ENCODE results near the gene TMPRSS6. TPM values are rescaled to one million over a fixed set of nuclear protein-coding genes. Genes with fewer than 3 reads are reported as not detected.

TMPRSS6 gene
- total and polyA plus RNA-seq, 2 of the 13 experiments (the other 11 are each of a cell fraction or from before 2014, with no cell fraction given): 4.2 to 4.8 TPM

DNA sequence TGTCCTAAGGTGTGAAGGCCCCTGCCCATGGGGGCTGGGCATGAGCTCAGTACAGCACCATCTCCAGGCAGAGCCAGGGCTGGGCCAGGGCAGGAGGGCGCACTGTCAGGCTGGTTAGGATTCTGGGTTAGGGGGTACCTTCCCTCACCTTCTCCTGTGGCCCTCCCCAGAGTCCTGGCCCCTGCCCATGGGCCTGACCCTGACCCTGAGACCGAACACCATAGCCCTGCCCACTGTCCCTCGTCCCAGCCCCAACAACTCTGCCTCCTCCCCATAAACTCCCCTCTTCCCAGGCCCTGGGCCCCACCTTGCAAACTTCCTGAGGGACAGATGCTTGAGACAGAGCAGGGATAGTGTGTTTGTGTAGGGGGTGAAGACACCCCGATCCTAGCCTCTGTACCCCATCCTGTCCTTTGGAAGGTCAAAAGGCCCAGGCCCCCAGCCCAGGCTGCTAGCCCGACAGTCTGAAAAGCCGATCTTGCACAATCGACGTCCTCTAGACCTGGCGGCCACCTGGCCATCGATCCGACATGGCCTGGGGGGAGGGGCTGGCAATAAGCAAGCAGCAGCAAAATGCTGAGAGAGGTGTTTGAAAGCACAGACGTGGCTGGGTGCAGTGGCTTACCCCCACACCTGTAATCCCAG, 2.7 kb upstream of the TMPRSS6 start (continued):
- TF ChIP-seq ZNF816 (CRISPR knock-in tag; IDR thresholded peaks at IDR 0.05; ENCODE audit: borderline replicate concordance) (no peak), ZNF460 (CRISPR knock-in tag; IDR thresholded peaks at IDR 0.05; ENCODE audit: borderline replicate concordance) (no peak), PITX1 (CRISPR knock-in tag; IDR thresholded peaks at IDR 0.05) (peak; percentile 83; the same call in 1 of the 2 replicates), KDM2A (CRISPR knock-in tag; IDR thresholded peaks at IDR 0.05; ENCODE audit: borderline replicate concordance, low read depth) (0 out of 2 replicates have a peak, but pooled peaks have one; percentile 44), NKX3-1 (CRISPR knock-in tag; IDR thresholded peaks at IDR 0.05) (no peak), ZFAT (CRISPR knock-in tag; conservative IDR thresholded peaks at IDR 0.05) (no peak), DNMT1 (CRISPR knock-in tag; IDR thresholded peaks at IDR 0.05) (no peak), SMAD3 (CRISPR knock-in tag; IDR thresholded peaks at IDR 0.05) (no peak), ZFP36 (IDR thresholded peaks at IDR 0.05; ENCODE audit: borderline replicate concordance, low read depth, low read length, partially characterized antibody) (no peak), ZNF180 (CRISPR knock-in tag; IDR thresholded peaks at IDR 0.05; ENCODE audit: borderline replicate concordance, low read depth) (no peak), ERF (CRISPR knock-in tag; IDR thresholded peaks at IDR 0.05) (no peak), EED (CRISPR knock-in tag; IDR thresholded peaks at IDR 0.05) (no peak), ZSCAN25 (CRISPR knock-in tag; IDR thresholded peaks at IDR 0.05) (0 out of 2 replicates have a peak, but pooled peaks have one; percentile 28), DR1 (CRISPR knock-in tag; IDR thresholded peaks at IDR 0.05) (no peak), TAF15 (IDR thresholded peaks at IDR 0.05; ENCODE audit: low read depth, low read length, poor library complexity, severe bottlenecking) (no peak), ZNF451 (CRISPR knock-in tag; IDR thresholded peaks at IDR 0.05) (no peak), RBFOX2 (IDR thresholded peaks at IDR 0.05; ENCODE audit: low read depth, low read length) (no peak), SETDB1 (CRISPR knock-in tag; IDR thresholded peaks at IDR 0.05; ENCODE audit: borderline replicate concordance) (no peak), ZNF225 (CRISPR knock-in tag; IDR thresholded peaks at IDR 0.05) (no peak)
- TF ChIP-seq, protein P1, sequence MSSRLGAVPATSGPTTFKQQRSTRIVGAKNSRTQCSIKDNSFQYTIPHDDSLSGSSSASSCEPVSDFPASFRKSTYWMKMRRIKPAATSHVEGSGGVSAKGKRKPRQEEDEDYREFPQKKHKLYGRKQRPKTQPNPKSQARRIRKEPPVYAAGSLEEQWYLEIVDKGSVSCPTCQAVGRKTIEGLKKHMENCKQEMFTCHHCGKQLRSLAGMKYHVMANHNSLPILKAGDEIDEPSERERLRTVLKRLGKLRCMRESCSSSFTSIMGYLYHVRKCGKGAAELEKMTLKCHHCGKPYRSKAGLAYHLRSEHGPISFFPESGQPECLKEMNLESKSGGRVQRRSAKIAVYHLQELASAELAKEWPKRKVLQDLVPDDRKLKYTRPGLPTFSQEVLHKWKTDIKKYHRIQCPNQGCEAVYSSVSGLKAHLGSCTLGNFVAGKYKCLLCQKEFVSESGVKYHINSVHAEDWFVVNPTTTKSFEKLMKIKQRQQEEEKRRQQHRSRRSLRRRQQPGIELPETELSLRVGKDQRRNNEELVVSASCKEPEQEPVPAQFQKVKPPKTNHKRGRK (CRISPR knock-in tag; IDR thresholded peaks at IDR 0.05): no peak
- TF ChIP-seq, protein P2, sequence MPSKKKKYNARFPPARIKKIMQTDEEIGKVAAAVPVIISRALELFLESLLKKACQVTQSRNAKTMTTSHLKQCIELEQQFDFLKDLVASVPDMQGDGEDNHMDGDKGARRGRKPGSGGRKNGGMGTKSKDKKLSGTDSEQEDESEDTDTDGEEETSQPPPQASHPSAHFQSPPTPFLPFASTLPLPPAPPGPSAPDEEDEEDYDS (CRISPR knock-in tag; IDR thresholded peaks at IDR 0.05): no peak
- TF ChIP-seq, protein P3, sequence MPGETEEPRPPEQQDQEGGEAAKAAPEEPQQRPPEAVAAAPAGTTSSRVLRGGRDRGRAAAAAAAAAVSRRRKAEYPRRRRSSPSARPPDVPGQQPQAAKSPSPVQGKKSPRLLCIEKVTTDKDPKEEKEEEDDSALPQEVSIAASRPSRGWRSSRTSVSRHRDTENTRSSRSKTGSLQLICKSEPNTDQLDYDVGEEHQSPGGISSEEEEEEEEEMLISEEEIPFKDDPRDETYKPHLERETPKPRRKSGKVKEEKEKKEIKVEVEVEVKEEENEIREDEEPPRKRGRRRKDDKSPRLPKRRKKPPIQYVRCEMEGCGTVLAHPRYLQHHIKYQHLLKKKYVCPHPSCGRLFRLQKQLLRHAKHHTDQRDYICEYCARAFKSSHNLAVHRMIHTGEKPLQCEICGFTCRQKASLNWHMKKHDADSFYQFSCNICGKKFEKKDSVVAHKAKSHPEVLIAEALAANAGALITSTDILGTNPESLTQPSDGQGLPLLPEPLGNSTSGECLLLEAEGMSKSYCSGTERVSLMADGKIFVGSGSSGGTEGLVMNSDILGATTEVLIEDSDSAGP (CRISPR knock-in tag; IDR thresholded peaks at IDR 0.05; ENCODE audit: borderline replicate concordance): peak; percentile 54; the same call in 1 of the 2 replicates
- TF ChIP-seq, protein P4, sequence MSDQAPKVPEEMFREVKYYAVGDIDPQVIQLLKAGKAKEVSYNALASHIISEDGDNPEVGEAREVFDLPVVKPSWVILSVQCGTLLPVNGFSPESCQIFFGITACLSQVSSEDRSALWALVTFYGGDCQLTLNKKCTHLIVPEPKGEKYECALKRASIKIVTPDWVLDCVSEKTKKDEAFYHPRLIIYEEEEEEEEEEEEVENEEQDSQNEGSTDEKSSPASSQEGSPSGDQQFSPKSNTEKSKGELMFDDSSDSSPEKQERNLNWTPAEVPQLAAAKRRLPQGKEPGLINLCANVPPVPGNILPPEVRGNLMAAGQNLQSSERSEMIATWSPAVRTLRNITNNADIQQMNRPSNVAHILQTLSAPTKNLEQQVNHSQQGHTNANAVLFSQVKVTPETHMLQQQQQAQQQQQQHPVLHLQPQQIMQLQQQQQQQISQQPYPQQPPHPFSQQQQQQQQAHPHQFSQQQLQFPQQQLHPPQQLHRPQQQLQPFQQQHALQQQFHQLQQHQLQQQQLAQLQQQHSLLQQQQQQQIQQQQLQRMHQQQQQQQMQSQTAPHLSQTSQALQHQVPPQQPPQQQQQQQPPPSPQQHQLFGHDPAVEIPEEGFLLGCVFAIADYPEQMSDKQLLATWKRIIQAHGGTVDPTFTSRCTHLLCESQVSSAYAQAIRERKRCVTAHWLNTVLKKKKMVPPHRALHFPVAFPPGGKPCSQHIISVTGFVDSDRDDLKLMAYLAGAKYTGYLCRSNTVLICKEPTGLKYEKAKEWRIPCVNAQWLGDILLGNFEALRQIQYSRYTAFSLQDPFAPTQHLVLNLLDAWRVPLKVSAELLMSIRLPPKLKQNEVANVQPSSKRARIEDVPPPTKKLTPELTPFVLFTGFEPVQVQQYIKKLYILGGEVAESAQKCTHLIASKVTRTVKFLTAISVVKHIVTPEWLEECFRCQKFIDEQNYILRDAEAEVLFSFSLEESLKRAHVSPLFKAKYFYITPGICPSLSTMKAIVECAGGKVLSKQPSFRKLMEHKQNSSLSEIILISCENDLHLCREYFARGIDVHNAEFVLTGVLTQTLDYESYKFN (CRISPR knock-in tag; conservative IDR thresholded peaks at IDR 0.05): peak; percentile 87
